SW 1271 (cell line): Measurements from ENCODE around the gene TMEM178A.

Experiments used
- DNase-seq, 2 experiments: peaks; one replicate each; lab custom pipeline; 2025; lab: John Stamatoyannopoulos, UW

TMEM178A gene

GRCh38 chr2:39743269-39743776 lies 77.6 kb downstream of the TMEM178A start:
- peak in 1 of 2 experiments; percentile 7 for DNase-seq

DNA sequence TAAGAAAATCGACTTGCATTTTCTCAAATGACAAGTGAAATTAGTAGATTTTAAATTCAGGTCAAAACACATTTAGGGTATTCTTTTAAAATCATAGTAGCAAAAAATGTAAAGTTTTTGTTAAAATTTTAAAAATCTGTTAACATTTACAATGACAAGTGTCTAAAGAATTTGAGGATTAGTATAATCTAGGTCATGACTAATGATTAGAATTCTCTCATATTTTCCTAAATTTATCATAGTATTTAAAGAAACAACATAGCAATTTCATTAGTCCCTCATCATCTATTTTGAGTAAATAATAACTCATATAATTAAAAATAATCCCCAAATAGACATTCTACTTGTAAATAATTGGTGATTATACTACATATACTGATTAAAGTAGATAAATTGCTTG lies 89.7 kb downstream of the TMEM178A start:
- DNase-seq, result no peak

DNA sequence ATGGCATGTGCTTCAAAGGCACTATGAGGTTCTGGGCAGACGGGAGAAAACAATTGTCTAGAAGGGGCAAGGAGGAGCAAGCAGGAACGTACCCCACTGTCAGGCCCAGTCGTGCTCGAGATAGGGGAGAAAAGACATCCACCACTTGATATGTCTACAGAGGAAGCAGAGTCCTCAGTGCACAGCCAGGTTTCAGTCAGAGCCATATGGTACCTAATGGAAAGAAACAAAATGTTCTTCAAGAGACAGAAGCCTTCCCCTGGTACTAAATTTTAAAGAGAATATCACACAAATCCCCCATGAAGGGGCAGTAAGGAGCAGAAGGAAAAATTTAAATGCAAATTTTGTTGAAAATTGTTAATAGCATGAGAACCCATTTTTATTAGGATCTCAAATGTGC lies 91.4 kb downstream of the TMEM178A start:
- no peak for DNase-seq

- no peak for DNase-seq
Observed at GRCh38 chr2:39762448-39762847, 96.7 kb downstream of the TMEM178A start.
